Suprapubic skin (tissue), 4 donors: Measurements from ENCODE around the gene TTBK2. TPM values are rescaled to one million over a fixed set of nuclear protein-coding genes. Genes with fewer than 3 reads are reported as not detected.

Experiments
- DNase-seq, 2 donors: peaks; one replicate each; pipeline ENCODE4 v3.0.0-alpha.2; 2019; ENCODE audit warnings: low spot score in 2 of 2
- H3K27ac ChIP-seq: fragments of 200-600 bp; sonication (generic); one replicate; pipeline ENCODE4 v1.5.1; 2019
- H3K27me3 ChIP-seq: fragments of 200-600 bp; sonication (generic); one replicate; pipeline ENCODE4 v1.5.1; 2019
- H3K36me3 ChIP-seq: fragments of 200-600 bp; sonication (generic); one replicate; pipeline ENCODE4 v1.5.1; 2019
- H3K4me1 ChIP-seq: fragments of 200-600 bp; sonication (generic); one replicate; pipeline ENCODE4 v1.5.1; 2019
- H3K4me3 ChIP-seq: fragments of 200-600 bp; sonication (generic); one replicate; pipeline ENCODE4 v1.5.1; 2019; ENCODE audit warnings: mild to moderate bottlenecking
- H3K9me3 ChIP-seq: fragments of 200-600 bp; sonication (generic); one replicate; pipeline ENCODE4 v1.5.1; 2019
- CTCF ChIP-seq, 2 donors: fragments of 200-600 bp in 1 of 2; fragments of 450-650 bp in 1 of 2; sonication (generic) in 1 of 2; IDR thresholded peaks; one replicate each; pipeline ENCODE4 v1.5.1; 2016 to 2019; ENCODE audit warnings: antibody characterized with exemption in 2 of 2, mild to moderate bottlenecking in 1 of 2, moderate library complexity in 1 of 2
- EP300 ChIP-seq: sonication (generic); formaldehyde crosslinking; IDR thresholded peaks from one replicate; pipeline ENCODE4 v1.6.1; 2017; ENCODE audit warnings: antibody characterized with exemption
- POLR2A ChIP-seq, 2 donors: fragments of 450-650 bp; IDR thresholded peaks; one replicate each; pipeline ENCODE4 v1.6.1; 2017; ENCODE audit warnings: antibody characterized with exemption in 2 of 2, mild to moderate bottlenecking in 2 of 2, moderate library complexity in 2 of 2
- POLR2AphosphoS5 ChIP-seq, 3 donors: sonication (generic); formaldehyde crosslinking; IDR thresholded peaks; one replicate each; pipeline ENCODE4 v1.6.1; 2017; ENCODE audit warnings: antibody characterized with exemption in 3 of 3
- WGBS: methylation state at CpG from one replicate; pipeline ENCODE4 v1.1.5; 2018; 5-methylcytosine and 5-hydroxymethylcytosine counted together
- total RNA-seq, 4 donors: library from RNA; depleted of rRNA; stranded (reverse); fragments of >200 nt; gene quantifications; one replicate each; pipeline ENCODE4 v1.1.0, GENCODE V29; 2016

Gene TTBK2
- total RNA-seq, 4 donors from 2014 or later: 10.5 to 20.6 (median 14.8) TPM

- Histone ChIP-seq H3K27ac (no peak overlapping the region), H3K27me3 (no peaks in the 10 kb centered on the region), H3K9me3 (no peaks in the 10 kb centered on the region), H3K4me1 (peaks cover 21% of the 10 kb centered on the region), H3K4me3 (no peak overlapping the region), H3K36me3 (no peaks in the 10 kb centered on the region)
- TF ChIP-seq POLR2AphosphoS5 (IDR thresholded peaks at IDR 0.05) (no peak), POLR2A (IDR thresholded peaks at IDR 0.05) (no peak), EP300 (no peak), CTCF (IDR thresholded peaks at IDR 0.05) (no peak)
- DNase-seq: no peak
- 90% methylated on average over 5 of the region's 5 CpGs for WGBS
These were observed 2.5 kb downstream of the TTBK2 start for GRCh38 chr15:42918047-42918446.

GRCh38 chr15:42915654-42916315 is 4.8 kb downstream of the TTBK2 start:
- no peak for DNase-seq
- no peaks in the 10 kb centered on the region for H3K36me3 ChIP-seq
- H3K4me3 ChIP-seq: no peak overlapping the region
- no peak for TF ChIP-seq EP300
- TF ChIP-seq POLR2A (IDR thresholded peaks at IDR 0.05): no peak
- TF ChIP-seq POLR2AphosphoS5 (IDR thresholded peaks at IDR 0.05): no peak
- no peak for TF ChIP-seq CTCF (IDR thresholded peaks at IDR 0.05)
- H3K4me1 ChIP-seq: peaks cover 12% of the 10 kb centered on the region
- 89% methylated on average over 3 of the region's 3 CpGs for WGBS
- no peak overlapping the region for H3K27ac ChIP-seq
- H3K27me3 ChIP-seq: no peaks in the 10 kb centered on the region
- H3K9me3 ChIP-seq: no peaks in the 10 kb centered on the region

- Histone ChIP-seq H3K36me3 (no peaks in the 10 kb centered on the region), H3K4me3 (no peak overlapping the region), H3K27ac (no peak overlapping the region), H3K27me3 (no peaks in the 10 kb centered on the region), H3K9me3 (no peaks in the 10 kb centered on the region), H3K4me1 (peaks cover 12% of the 10 kb centered on the region)
- WGBS: 79% methylated on average over 5 of the region's 5 CpGs
- DNase-seq: no peak
- no peak for TF ChIP-seq EP300
- no peak for TF ChIP-seq POLR2AphosphoS5 (IDR thresholded peaks at IDR 0.05)
- TF ChIP-seq POLR2A (IDR thresholded peaks at IDR 0.05): no peak
- no peak for TF ChIP-seq CTCF (IDR thresholded peaks at IDR 0.05)
These were observed 5.7 kb downstream of the TTBK2 start for GRCh38 chr15:42914728-42915497.

- no peak overlapping the region for H3K27ac ChIP-seq
- no peaks in the 10 kb centered on the region for H3K4me1 ChIP-seq
- TF ChIP-seq CTCF (IDR thresholded peaks at IDR 0.05): no peak
- no peak for TF ChIP-seq POLR2A (IDR thresholded peaks at IDR 0.05)
- no peak for TF ChIP-seq EP300
- TF ChIP-seq POLR2AphosphoS5 (IDR thresholded peaks at IDR 0.05): no peak
- H3K4me3 ChIP-seq: no peak overlapping the region
- WGBS: 77% methylated on average over 5 of the region's 5 CpGs
- H3K36me3 ChIP-seq: no peaks in the 10 kb centered on the region
- no peak for DNase-seq
- H3K27me3 ChIP-seq: no peaks in the 10 kb centered on the region
- no peaks in the 10 kb centered on the region for H3K9me3 ChIP-seq
These were observed 9.5 kb downstream of the TTBK2 start for GRCh38 chr15:42911058-42911592.

GRCh38 chr15:42908538-42908937 is 12.0 kb downstream of the TTBK2 start:
- Histone ChIP-seq H3K27me3 (no peaks in the 10 kb centered on the region), H3K27ac (no peak overlapping the region), H3K4me1 (peaks cover 3% of the 10 kb centered on the region), H3K4me3 (no peak overlapping the region), H3K9me3 (no peaks in the 10 kb centered on the region), H3K36me3 (no peaks in the 10 kb centered on the region)
- 72% methylated on average over 2 of the region's 2 CpGs for WGBS
- DNase-seq: no peak
- TF ChIP-seq EP300 (no peak), POLR2AphosphoS5 (IDR thresholded peaks at IDR 0.05) (no peak), CTCF (IDR thresholded peaks at IDR 0.05) (no peak), POLR2A (IDR thresholded peaks at IDR 0.05) (no peak)
